T-helper 1 cell treated with Interleukin-12 subunit alpha and Interleukin-12 subunit beta and Interleukin-4 antibody, amounts not matched to agents 30 μg/mL and 1 μg/mL, for 36 hours (primary cell): Measurements from ENCODE around the gene TMC6.
A peak's percentile ranks its signal among the peaks of the same experiment; 100 is the strongest.
"Not testable (repeated sequence)": the region's sequence is repeated elsewhere in the genome, so short reads cannot be mapped to it uniquely, and the experiment has no call there.

ENCODE experiments used
- H3K27ac Mint-ChIP-seq: one replicate; pipeline ENCODE4 v1.8.0; 2021; ENCODE audit warnings: mild to moderate bottlenecking, mixed read lengths
- H3K27me3 Mint-ChIP-seq: one replicate; pipeline ENCODE4 v1.8.0; 2021; ENCODE audit warnings: low read depth, mixed read lengths
- H3K36me3 Mint-ChIP-seq: one replicate; pipeline ENCODE4 v1.8.0; 2021; ENCODE audit warnings: low read depth, mixed read lengths
- H3K4me1 Mint-ChIP-seq: one replicate; pipeline ENCODE4 v1.8.0; 2021; ENCODE audit warnings: low read depth, mixed read lengths
- H3K4me3 Mint-ChIP-seq: one replicate; pipeline ENCODE4 v1.8.0; 2021; ENCODE audit warnings: mild to moderate bottlenecking, moderate library complexity, mixed read lengths
- H3K9me3 Mint-ChIP-seq: one replicate; pipeline ENCODE4 v1.8.0; 2021; ENCODE audit warnings: mixed read lengths

The TMC6 gene

GRCh38 chr17:78143214-78144146 lies 14.9 kb upstream of the TMC6 start:
- Mint-ChIP-seq H3K27ac (peak overlapping the region; percentile 36), H3K36me3 (peaks cover 23% of the 10 kb centered on the region), H3K4me3 (no peak overlapping the region), H3K27me3 (no peaks in the 10 kb centered on the region), H3K9me3 (no peaks in the 10 kb centered on the region), H3K4me1 (peaks cover 24% of the 10 kb centered on the region)

GRCh38 chr17:78142119-78142861 lies 13.7 kb upstream of the TMC6 start:
- H3K27ac Mint-ChIP-seq = no peak overlapping the region
- H3K4me1 Mint-ChIP-seq = peaks cover 24% of the 10 kb centered on the region
- H3K27me3 Mint-ChIP-seq = no peaks in the 10 kb centered on the region
- no peak overlapping the region for H3K4me3 Mint-ChIP-seq
- peaks cover 24% of the 10 kb centered on the region for H3K36me3 Mint-ChIP-seq
- no peaks in the 10 kb centered on the region for H3K9me3 Mint-ChIP-seq

- no peak overlapping the region for H3K27ac Mint-ChIP-seq
- no peak overlapping the region for H3K4me3 Mint-ChIP-seq
- H3K36me3 Mint-ChIP-seq = peaks cover 28% of the 10 kb centered on the region
- H3K9me3 Mint-ChIP-seq = no peaks in the 10 kb centered on the region
- peaks cover 31% of the 10 kb centered on the region for H3K4me1 Mint-ChIP-seq
- H3K27me3 Mint-ChIP-seq = no peaks in the 10 kb centered on the region
Observed at GRCh38 chr17:78141437-78142118, 13.0 kb upstream of the TMC6 start.

- H3K27me3 Mint-ChIP-seq = no peaks in the 10 kb centered on the region
- peak overlapping the region; percentile 68 for H3K27ac Mint-ChIP-seq
- H3K9me3 Mint-ChIP-seq = no peaks in the 10 kb centered on the region
- peak overlapping the region; percentile 9 for H3K4me3 Mint-ChIP-seq
- peaks cover 38% of the 10 kb centered on the region for H3K36me3 Mint-ChIP-seq
- peaks cover 37% of the 10 kb centered on the region for H3K4me1 Mint-ChIP-seq
Observed at GRCh38 chr17:78140169-78141051, 11.9 kb upstream of the TMC6 start.

GRCh38 chr17:78139861-78140168 lies 11.3 kb upstream of the TMC6 start:
- peaks cover 40% of the 10 kb centered on the region for H3K36me3 Mint-ChIP-seq
- not testable (repeated sequence) for H3K27me3 Mint-ChIP-seq, H3K9me3 Mint-ChIP-seq, H3K4me3 Mint-ChIP-seq
- H3K27ac Mint-ChIP-seq = peak overlapping the region; percentile 68
- H3K4me1 Mint-ChIP-seq = peaks cover 40% of the 10 kb centered on the region

- peaks cover 53% of the 10 kb centered on the region for H3K4me1 Mint-ChIP-seq
- H3K36me3 Mint-ChIP-seq = peaks cover 54% of the 10 kb centered on the region
- H3K9me3 Mint-ChIP-seq = no peaks in the 10 kb centered on the region
- peak overlapping the region; percentile 59 for H3K27ac Mint-ChIP-seq
- H3K27me3 Mint-ChIP-seq = no peaks in the 10 kb centered on the region
- H3K4me3 Mint-ChIP-seq = no peak overlapping the region
Observed at GRCh38 chr17:78138204-78139060, 9.9 kb upstream of the TMC6 start.

GRCh38 chr17:78137392-78138203 lies 9.0 kb upstream of the TMC6 start:
- no peaks in the 10 kb centered on the region for H3K27me3 Mint-ChIP-seq

GRCh38 chr17:78135858-78136500 lies 7.4 kb upstream of the TMC6 start:
- Mint-ChIP-seq H3K9me3 (no peaks in the 10 kb centered on the region), H3K27me3 (no peaks in the 10 kb centered on the region), H3K36me3 (peaks cover 55% of the 10 kb centered on the region), H3K4me3 (peak overlapping the region; percentile 29), H3K4me1 (peaks cover 52% of the 10 kb centered on the region), H3K27ac (peak overlapping the region; percentile 32)

More at GRCh38 chr17:78137392-78138203, 9.0 kb upstream of the TMC6 start:
- Mint-ChIP-seq H3K36me3 (peaks cover 60% of the 10 kb centered on the region), H3K27ac (peak overlapping the region; percentile 49), H3K9me3 (no peaks in the 10 kb centered on the region), H3K4me3 (peak overlapping the region; percentile 44), H3K4me1 (peaks cover 56% of the 10 kb centered on the region)

GRCh38 chr17:78134899-78135385 lies 6.4 kb upstream of the TMC6 start:
- Mint-ChIP-seq H3K27ac (no peak overlapping the region), H3K27me3 (no peaks in the 10 kb centered on the region), H3K4me3 (peak overlapping the region; percentile 46), H3K9me3 (no peaks in the 10 kb centered on the region), H3K4me1 (peaks cover 56% of the 10 kb centered on the region), H3K36me3 (peaks cover 54% of the 10 kb centered on the region)

- Mint-ChIP-seq H3K27ac (peak overlapping the region; percentile 74), H3K9me3 (no peaks in the 10 kb centered on the region), H3K4me1 (peaks cover 60% of the 10 kb centered on the region), H3K36me3 (peaks cover 53% of the 10 kb centered on the region), H3K4me3 (peak overlapping the region; percentile 91), H3K27me3 (no peaks in the 10 kb centered on the region)
Observed at GRCh38 chr17:78133971-78134898, 5.7 kb upstream of the TMC6 start.

GRCh38 chr17:78133179-78133951 lies 4.8 kb upstream of the TMC6 start:
- H3K36me3 Mint-ChIP-seq = peaks cover 46% of the 10 kb centered on the region
- peak overlapping the region; percentile 74 for H3K27ac Mint-ChIP-seq

More at GRCh38 chr17:78133179-78133951, 4.8 kb upstream of the TMC6 start:
- H3K9me3 Mint-ChIP-seq = no peaks in the 10 kb centered on the region
- peak overlapping the region; percentile 91 for H3K4me3 Mint-ChIP-seq
- H3K27me3 Mint-ChIP-seq = no peaks in the 10 kb centered on the region
- H3K4me1 Mint-ChIP-seq = peaks cover 56% of the 10 kb centered on the region
